Activated CD8-positive, alpha-beta memory T cell treated with anti-CD3 and anti-CD28 coated beads, Interleukin-2, amount 50 U/mL, for 24 hours (primary cell): ENCODE measurements around the gene SLC6A19.
"Not testable (repeated sequence)": the region's sequence is repeated elsewhere in the genome, so short reads cannot be mapped to it uniquely, and the experiment has no call there.

Experiments
- DNase-seq: peaks from one replicate; pipeline ENCODE4 v3.0.0-alpha.2; 2020; ENCODE audit errors: extremely low read depth

The SLC6A19 gene

GRCh38 chr5:1222621-1223277 lies 21.4 kb downstream of the SLC6A19 start:
- no peak for DNase-seq

GRCh38 chr5:1223278-1223670 lies 21.9 kb downstream of the SLC6A19 start:
- DNase-seq: no peak

GRCh38 chr5:1224631-1225030 lies 23.2 kb downstream of the SLC6A19 start:
- DNase-seq: no peak

- no peak for DNase-seq
Measured at GRCh38 chr5:1225081-1225480, 23.7 kb downstream of the SLC6A19 start, which contains the start of gene SLC6A18. SLC6A18 (plus strand) TSS chr5:1225381; CDS start chr5:1225478, 97 bp downstream.

GRCh38 chr5:1226231-1226630 lies 24.8 kb downstream of the SLC6A19 start:
- no peak for DNase-seq

- DNase-seq: no peak
Measured at GRCh38 chr5:1226839-1227581, 25.6 kb downstream of the SLC6A19 start.

- no peak for DNase-seq
Measured at GRCh38 chr5:1227667-1228066, 26.3 kb downstream of the SLC6A19 start.

GRCh38 chr5:1228120-1228519 lies 26.7 kb downstream of the SLC6A19 start:
- no peak for DNase-seq

- DNase-seq: not testable (repeated sequence)
Measured at GRCh38 chr5:1229023-1229422, 27.6 kb downstream of the SLC6A19 start.

GRCh38 chr5:1229822-1230221 lies 28.4 kb downstream of the SLC6A19 start:
- no peak for DNase-seq

- DNase-seq: no peak
Measured at GRCh38 chr5:1230551-1230950, 29.2 kb downstream of the SLC6A19 start.

GRCh38 chr5:1231354-1231905 lies 30.0 kb downstream of the SLC6A19 start:
- DNase-seq: no peak

- no peak for DNase-seq
Measured at GRCh38 chr5:1232780-1233179, 31.4 kb downstream of the SLC6A19 start.

- DNase-seq: no peak
Measured at GRCh38 chr5:1235379-1235778, 34.0 kb downstream of the SLC6A19 start.

GRCh38 chr5:1235838-1236237 lies 34.4 kb downstream of the SLC6A19 start:
- no peak for DNase-seq

GRCh38 chr5:1239505-1240251 lies 38.3 kb downstream of the SLC6A19 start:
- DNase-seq: no peak

GRCh38 chr5:1240496-1241260 lies 39.3 kb downstream of the SLC6A19 start:
- DNase-seq: no peak

GRCh38 chr5:1241509-1242080 lies 40.2 kb downstream of the SLC6A19 start:
- no peak for DNase-seq

GRCh38 chr5:1242733-1243486 lies 41.5 kb downstream of the SLC6A19 start:
- DNase-seq: no peak

GRCh38 chr5:1243487-1244130 lies 42.2 kb downstream of the SLC6A19 start:
- DNase-seq: no peak
